KG1 (cell line): ENCODE measurements around the gene OR8S1.
"Not testable (repeated sequence)": the region's sequence is repeated elsewhere in the genome, so short reads cannot be mapped to it uniquely, and the experiment has no call there.

Experiments
- DNase-seq: peaks from one replicate; lab custom pipeline; 2025; lab: John Stamatoyannopoulos, UW

The OR8S1 gene

GRCh38 chr12:48525332-48525731 lies at the start of gene OR8S1:
TSS of gene OR8S1 (plus strand) at chr12:48525632. CDS start at chr12:48525632, 0 bp downstream.
- no peak for DNase-seq

GRCh38 chr12:48482198-48482597 lies 43.2 kb upstream of the OR8S1 start, which contains the start of gene C12orf54:
TSS of gene C12orf54 (plus strand) at chr12:48482498. CDS start at chr12:48483297, 799 bp downstream.
- no peak for DNase-seq

GRCh38 chr12:48482930-48483329 lies 42.5 kb upstream of the OR8S1 start:
- no peak for DNase-seq

- DNase-seq: no peak
These were observed 39.2 kb upstream of the OR8S1 start for GRCh38 chr12:48486261-48486660.

GRCh38 chr12:48486679-48487078 lies 38.8 kb upstream of the OR8S1 start:
- no peak for DNase-seq

- DNase-seq: no peak
These were observed 36.4 kb upstream of the OR8S1 start for GRCh38 chr12:48489012-48489411.

- DNase-seq: not testable (repeated sequence)
These were observed 36.0 kb upstream of the OR8S1 start for GRCh38 chr12:48489456-48489855.

- DNase-seq: not testable (repeated sequence)
These were observed 25.2 kb upstream of the OR8S1 start for GRCh38 chr12:48500281-48500680.

- DNase-seq: not testable (repeated sequence)
These were observed 18.6 kb upstream of the OR8S1 start for GRCh38 chr12:48506836-48507235.

- DNase-seq: no peak
These were observed 16.4 kb upstream of the OR8S1 start for GRCh38 chr12:48508987-48509386.

- no peak for DNase-seq
These were observed 15.3 kb upstream of the OR8S1 start for GRCh38 chr12:48510111-48510510.

GRCh38 chr12:48512855-48513254 lies 12.6 kb upstream of the OR8S1 start:
- DNase-seq: no peak

- DNase-seq: no peak
These were observed 10.7 kb upstream of the OR8S1 start for GRCh38 chr12:48514728-48515127.

GRCh38 chr12:48520381-48520780 lies 5.1 kb upstream of the OR8S1 start:
- not testable (repeated sequence) for DNase-seq

- no peak for DNase-seq
These were observed 2.6 kb downstream of the OR8S1 start for GRCh38 chr12:48527891-48528670.

GRCh38 chr12:48532601-48533000 lies 7.2 kb downstream of the OR8S1 start:
- no peak for DNase-seq

- DNase-seq: no peak
These were observed 11.2 kb downstream of the OR8S1 start for GRCh38 chr12:48536602-48537001.

- no peak for DNase-seq
These were observed 17.0 kb downstream of the OR8S1 start for GRCh38 chr12:48542300-48542928.

- DNase-seq: no peak
These were observed 20.5 kb downstream of the OR8S1 start for GRCh38 chr12:48545833-48546469.

- not testable (repeated sequence) for DNase-seq
These were observed 21.6 kb downstream of the OR8S1 start for GRCh38 chr12:48547012-48547411.

GRCh38 chr12:48551636-48552035 lies 26.2 kb downstream of the OR8S1 start:
- DNase-seq: not testable (repeated sequence)

- DNase-seq: not testable (repeated sequence)
These were observed 28.4 kb downstream of the OR8S1 start for GRCh38 chr12:48553666-48554343.
